Measurements from ENCODE around the gene FAM180B. TPM values are rescaled to one million over a fixed set of nuclear protein-coding genes. Genes with fewer than 3 reads are reported as not detected.
"Not testable (repeated sequence)": the region's sequence is repeated elsewhere in the genome, so short reads cannot be mapped to it uniquely, and the experiment has no call there.

FAM180B gene
- total and polyA plus RNA-seq, 7 donors, result 0.04 to 0.51 (median 0.15) TPM; not detected in 2

- Histone ChIP-seq H3K36me3 (ENCODE audit: insufficient read depth in 1 of 2, low read depth in 1 of 2) (no peaks in the 10 kb centered on the region), H3K4me3 (no peak overlapping the region), H3K27ac (peak overlapping the region; percentile 64), H3K27me3 (ENCODE audit: insufficient read depth in 3 of 3, low read length in 2 of 3) (no peaks in the 10 kb centered on the region), H3K4me1 (peaks cover 69% of the 10 kb centered on the region), H3K9me3 (no peaks in the 10 kb centered on the region)
- DNase-seq (no peak), ATAC-seq (no peak)
- TF ChIP-seq, protein P1, sequence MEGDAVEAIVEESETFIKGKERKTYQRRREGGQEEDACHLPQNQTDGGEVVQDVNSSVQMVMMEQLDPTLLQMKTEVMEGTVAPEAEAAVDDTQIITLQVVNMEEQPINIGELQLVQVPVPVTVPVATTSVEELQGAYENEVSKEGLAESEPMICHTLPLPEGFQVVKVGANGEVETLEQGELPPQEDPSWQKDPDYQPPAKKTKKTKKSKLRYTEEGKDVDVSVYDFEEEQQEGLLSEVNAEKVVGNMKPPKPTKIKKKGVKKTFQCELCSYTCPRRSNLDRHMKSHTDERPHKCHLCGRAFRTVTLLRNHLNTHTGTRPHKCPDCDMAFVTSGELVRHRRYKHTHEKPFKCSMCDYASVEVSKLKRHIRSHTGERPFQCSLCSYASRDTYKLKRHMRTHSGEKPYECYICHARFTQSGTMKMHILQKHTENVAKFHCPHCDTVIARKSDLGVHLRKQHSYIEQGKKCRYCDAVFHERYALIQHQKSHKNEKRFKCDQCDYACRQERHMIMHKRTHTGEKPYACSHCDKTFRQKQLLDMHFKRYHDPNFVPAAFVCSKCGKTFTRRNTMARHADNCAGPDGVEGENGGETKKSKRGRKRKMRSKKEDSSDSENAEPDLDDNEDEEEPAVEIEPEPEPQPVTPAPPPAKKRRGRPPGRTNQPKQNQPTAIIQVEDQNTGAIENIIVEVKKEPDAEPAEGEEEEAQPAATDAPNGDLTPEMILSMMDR (IDR thresholded peaks at IDR 0.05), result no peak
- intact Hi-C loops (cut with DNase I), result no loop called here
- WGBS, 3 donors, result 97 to 98% (median 97%) methylated on average over 2 of the region's 2 CpGs
These were observed 45.4 kb upstream of the FAM180B start for GRCh38 chr11:47541070-47541469.

- Histone ChIP-seq H3K9me3 (no peaks in the 10 kb centered on the region), H3K27ac (no peak overlapping the region), H3K27me3 (ENCODE audit: insufficient read depth in 3 of 3, low read length in 2 of 3) (no peaks in the 10 kb centered on the region), H3K36me3 (ENCODE audit: insufficient read depth in 1 of 2, low read depth in 1 of 2) (no peaks in the 10 kb centered on the region), H3K4me3 (no peak overlapping the region), H3K4me1 (peaks cover 64% of the 10 kb centered on the region)
- intact Hi-C loops (cut with DNase I), result no loop called here
- DNase-seq (no peak), ATAC-seq (no peak)
- WGBS, 3 donors, result 93 to 96% (median 93%) methylated on average over 6 of the region's 6 CpGs
- TF ChIP-seq, protein P1 (IDR thresholded peaks at IDR 0.05), result no peak
These were observed 41.2 kb upstream of the FAM180B start for GRCh38 chr11:47545298-47545697.

- H3K27ac ChIP-seq; H3K9me3 ChIP-seq; DNase-seq; H3K4me3 ChIP-seq; H3K36me3 ChIP-seq (ENCODE audit: insufficient read depth in 1 of 2, low read depth in 1 of 2); ATAC-seq; H3K27me3 ChIP-seq (ENCODE audit: insufficient read depth in 3 of 3, low read length in 2 of 3); intact Hi-C loops (cut with DNase I): not testable (repeated sequence)
- H3K4me1 ChIP-seq, result peaks cover 64% of the 10 kb centered on the region
- 94 to 98% (median 95%) methylated on average over 7 of the region's 7 CpGs for WGBS, 3 donors
These were observed 40.2 kb upstream of the FAM180B start for GRCh38 chr11:47546274-47546673.

GRCh38 chr11:47550288-47551047, 36.0 kb upstream of the FAM180B start:
- H3K27me3 ChIP-seq (ENCODE audit: insufficient read depth in 3 of 3, low read length in 2 of 3), result no peaks in the 10 kb centered on the region
- intact Hi-C loops (cut with DNase I), result loop anchor here (5.0 kb wide), 1 partner anchor 33 kb away; no protein-coding TSS in a partner anchor
- H3K27ac ChIP-seq, result peak overlapping the region; percentile 98
- H3K4me1 ChIP-seq, result peaks cover 52% of the 10 kb centered on the region
- peaks cover 0 to 4% of the 10 kb centered on the region in 2 donors for H3K36me3 ChIP-seq (ENCODE audit: insufficient read depth in 1 of 2, low read depth in 1 of 2)
- TF ChIP-seq, protein P1 (IDR thresholded peaks at IDR 0.05), result no peak
- peak overlapping the region; percentile 81 for H3K4me3 ChIP-seq
- ATAC-seq, result peak; percentile 25 to 61 (median 49)
- 65 to 77% (median 69%) methylated on average over 10 of the region's 10 CpGs for WGBS, 3 donors
- no peak for DNase-seq
- H3K9me3 ChIP-seq, result no peaks in the 10 kb centered on the region

DNA sequence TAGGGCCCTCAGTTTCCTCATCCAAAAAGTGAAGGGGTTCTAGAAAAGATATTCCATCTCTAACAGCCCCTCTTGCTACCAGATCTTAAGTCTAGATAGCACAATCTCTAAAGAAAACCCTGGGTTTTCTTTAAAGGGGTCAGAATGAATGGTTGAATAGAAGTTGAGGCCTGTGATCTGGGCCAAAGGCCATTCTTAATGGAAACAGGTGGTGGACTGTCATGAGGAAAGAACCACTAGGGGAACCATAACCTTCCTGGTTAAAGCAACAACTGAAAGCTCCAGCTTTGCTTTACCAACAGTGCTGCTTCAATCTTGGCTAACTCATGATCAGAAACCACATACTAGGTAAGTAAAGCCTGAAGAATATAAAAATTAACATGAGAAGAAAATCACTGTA, 35.4 kb upstream of the FAM180B start:
- no peaks in the 10 kb centered on the region for H3K9me3 ChIP-seq
- peak; percentile 30 to 45 (median 37) for ATAC-seq
- peak overlapping the region; percentile 81 for H3K4me3 ChIP-seq
- peak overlapping the region; percentile 98 for H3K27ac ChIP-seq
- H3K36me3 ChIP-seq (ENCODE audit: insufficient read depth in 1 of 2, low read depth in 1 of 2), result peaks cover 0 to 4% of the 10 kb centered on the region in 2 donors
- intact Hi-C loops (cut with DNase I), result loop anchor here (5.0 kb wide), 1 partner anchor 34 kb away; no protein-coding TSS in a partner anchor
- TF ChIP-seq, protein P1 (IDR thresholded peaks at IDR 0.05), result peak; percentile 37
- H3K27me3 ChIP-seq (ENCODE audit: insufficient read depth in 3 of 3, low read length in 2 of 3), result no peaks in the 10 kb centered on the region
- no peak for DNase-seq
- peaks cover 51% of the 10 kb centered on the region for H3K4me1 ChIP-seq
